HepG2 (cell line): ENCODE measurements around the gene RPEL1. TPM values are rescaled to one million over a fixed set of nuclear protein-coding genes. Genes with fewer than 3 reads are reported as not detected.

Source experiments
- ATF2 ChIP-seq: sonication (generic); formaldehyde crosslinking; IDR thresholded peaks from 2 replicates; pipeline ENCODE4 v1.4.0; 2020; ENCODE audit warnings: missing genetic modification reagents
- ATF7 ChIP-seq, 2 experiments: fragments of 450-650 bp in 1 of 2; sonication (generic) in 1 of 2; formaldehyde crosslinking in 1 of 2; IDR thresholded peaks; 2 replicates each; pipeline versions ENCODE4 v1.4.0 to v1.6.1; 2016 to 2020; ENCODE audit warnings: antibody characterized with exemption in 1 of 2, mild to moderate bottlenecking in 1 of 2, missing genetic modification reagents in 1 of 2
- CENPBD1 ChIP-seq: sonication (generic); formaldehyde crosslinking; IDR thresholded peaks from 2 replicates; pipeline ENCODE4 v1.8.0; 2022; ENCODE audit warnings: missing genetic modification reagents, low read depth, mild to moderate bottlenecking, borderline replicate concordance
- HHEX ChIP-seq: IDR thresholded peaks from 2 replicates; pipeline ENCODE4 v1.6.1; 2016; ENCODE audit warnings: control low read depth
- IKZF1 ChIP-seq: fragments of 450-650 bp; IDR thresholded peaks from 2 replicates; pipeline ENCODE4 v1.7.1; 2016
- KDM1A ChIP-seq: IDR thresholded peaks from 2 replicates; pipeline ENCODE4 v1.6.1; 2016; ENCODE audit warnings: missing compliant biosample characterization
- MYPOP ChIP-seq: sonication (generic); formaldehyde crosslinking; IDR thresholded peaks from 2 replicates; pipeline ENCODE4 v1.8.1; 2023; ENCODE audit warnings: mild to moderate bottlenecking, moderate library complexity, missing genetic modification reagents
- NFIC ChIP-seq: IDR thresholded peaks from 2 replicates; pipeline ENCODE4 v1.6.1; 2012; ENCODE audit warnings: mild to moderate bottlenecking, low read length, inconsistent platforms
- RFX5 ChIP-seq: IDR thresholded peaks from 2 replicates; pipeline ENCODE4 v1.6.1; 2011; ENCODE audit warnings: low read depth, low read length, improper control_type of control experiment
- RFXAP ChIP-seq: sonication (generic); formaldehyde crosslinking; IDR thresholded peaks from 2 replicates; pipeline ENCODE4 v1.4.0; 2020; ENCODE audit warnings: missing genetic modification reagents, borderline replicate concordance
- SUZ12 ChIP-seq: fragments of 150-350 bp; IDR thresholded peaks from 2 replicates; pipeline ENCODE4 v1.6.1; 2014; ENCODE audit warnings: low read depth, low read length
- USF2 ChIP-seq, 2 experiments: sonication (generic) in 1 of 2; formaldehyde crosslinking in 1 of 2; IDR thresholded peaks; 2 replicates each; pipeline versions ENCODE4 v1.5.1 to v1.6.1; 2011 to 2020; ENCODE audit warnings: borderline replicate concordance in 1 of 2, low read depth in 1 of 2, low read length in 1 of 2, mild to moderate bottlenecking in 1 of 2, missing genetic modification reagents in 1 of 2, moderate library complexity in 1 of 2
- ZC3H13 ChIP-seq: sonication (generic); formaldehyde crosslinking; IDR thresholded peaks from 2 replicates; pipeline ENCODE4 v1.8.1; 2023; ENCODE audit warnings: mild to moderate bottlenecking, missing genetic modification reagents, moderate library complexity
- ZNF20 ChIP-seq: sonication (generic); formaldehyde crosslinking; IDR thresholded peaks from 2 replicates; pipeline ENCODE4 v1.4.0; 2020; ENCODE audit warnings: mild to moderate bottlenecking, moderate library complexity, missing genetic modification reagents
- ZNF235 ChIP-seq: sonication (generic); formaldehyde crosslinking; IDR thresholded peaks from 2 replicates; pipeline ENCODE4 v1.8.1; 2023; ENCODE audit warnings: mild to moderate bottlenecking, missing genetic modification reagents, borderline replicate concordance
- polyA plus RNA-seq, 8 experiments: library from polyadenylated mRNA; depleted of rRNA in 3 of 8; stranded (reverse) in 7 of 8; unstranded in 1 of 8; fragments of >200 nt; fragmentation: Illumina TruSeq in 4 of 8; extraction: Trizol in 4 of 8; gene quantifications; 2 replicates each; pipeline versions ENCODE4 v1.2.1 to v1.2.3, GENCODE V29; 2011 to 2016; ENCODE audit warnings: low read depth in 4 of 8, missing spikeins in 1 of 8, mixed read lengths in 1 of 8; ENCODE audit not compliant: insufficient read depth in 1 of 8
- total RNA-seq, 5 experiments: library from RNA; depleted of rRNA; stranded (reverse); fragments of >200 nt; fragmentation: Illumina TruSeq; extraction: Trizol; gene quantifications; 2 replicates each; pipeline ENCODE4 v1.2.3, GENCODE V29; 2016; ENCODE audit warnings: low read depth in 1 of 5
- TF ChIP-seq, protein P1 (sequence below): sonication (generic); formaldehyde crosslinking; IDR thresholded peaks from 2 replicates; pipeline ENCODE4 v1.5.1; 2020; ENCODE audit warnings: mild to moderate bottlenecking, missing genetic modification reagents, moderate library complexity
- TF ChIP-seq, protein P2 (sequence below): sonication (generic); formaldehyde crosslinking; IDR thresholded peaks from 2 replicates; pipeline ENCODE4 v1.4.0; 2020; ENCODE audit warnings: missing genetic modification reagents

RPEL1 gene
- total and polyA plus RNA-seq, 2 of the 13 experiments (the other 11 are each of a cell fraction or from before 2014, with no cell fraction given): 0.04 to 0.07 TPM

DNA sequence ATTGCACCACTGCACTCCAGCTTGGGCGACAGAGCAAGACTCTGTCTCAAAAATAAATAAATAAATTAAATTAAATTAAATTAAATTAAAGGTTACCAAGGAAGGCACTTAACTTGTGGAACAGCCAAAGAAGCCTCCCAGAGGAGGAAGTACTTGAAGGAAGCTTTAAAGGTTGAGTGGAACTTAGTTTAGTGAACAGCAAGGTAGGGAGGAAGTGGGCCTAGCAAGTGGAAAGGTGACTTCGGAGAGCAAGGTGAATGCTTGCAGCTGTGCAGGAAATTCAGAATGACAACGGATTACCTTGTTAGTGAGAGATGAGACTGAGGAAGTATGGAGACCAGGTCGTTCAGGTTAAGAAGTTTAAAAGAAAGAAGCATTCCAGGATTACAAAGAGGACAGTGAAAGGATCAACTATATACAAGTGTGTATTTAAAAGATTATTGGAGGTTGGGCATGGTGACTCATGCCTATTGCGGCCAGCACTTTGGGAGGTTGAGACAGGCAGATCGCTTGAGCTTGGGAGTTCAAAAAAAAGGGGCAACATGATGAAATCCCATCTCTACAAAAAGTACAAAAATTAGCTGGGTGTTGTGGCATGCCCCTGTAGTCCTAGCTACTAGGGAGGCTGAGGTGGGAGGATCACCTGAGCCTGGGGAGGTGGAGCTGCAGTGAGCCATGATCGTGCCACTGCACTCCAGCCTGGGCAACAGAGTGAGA is 12.8 kb upstream of the RPEL1 start (continued):
- TF ChIP-seq, protein P1, sequence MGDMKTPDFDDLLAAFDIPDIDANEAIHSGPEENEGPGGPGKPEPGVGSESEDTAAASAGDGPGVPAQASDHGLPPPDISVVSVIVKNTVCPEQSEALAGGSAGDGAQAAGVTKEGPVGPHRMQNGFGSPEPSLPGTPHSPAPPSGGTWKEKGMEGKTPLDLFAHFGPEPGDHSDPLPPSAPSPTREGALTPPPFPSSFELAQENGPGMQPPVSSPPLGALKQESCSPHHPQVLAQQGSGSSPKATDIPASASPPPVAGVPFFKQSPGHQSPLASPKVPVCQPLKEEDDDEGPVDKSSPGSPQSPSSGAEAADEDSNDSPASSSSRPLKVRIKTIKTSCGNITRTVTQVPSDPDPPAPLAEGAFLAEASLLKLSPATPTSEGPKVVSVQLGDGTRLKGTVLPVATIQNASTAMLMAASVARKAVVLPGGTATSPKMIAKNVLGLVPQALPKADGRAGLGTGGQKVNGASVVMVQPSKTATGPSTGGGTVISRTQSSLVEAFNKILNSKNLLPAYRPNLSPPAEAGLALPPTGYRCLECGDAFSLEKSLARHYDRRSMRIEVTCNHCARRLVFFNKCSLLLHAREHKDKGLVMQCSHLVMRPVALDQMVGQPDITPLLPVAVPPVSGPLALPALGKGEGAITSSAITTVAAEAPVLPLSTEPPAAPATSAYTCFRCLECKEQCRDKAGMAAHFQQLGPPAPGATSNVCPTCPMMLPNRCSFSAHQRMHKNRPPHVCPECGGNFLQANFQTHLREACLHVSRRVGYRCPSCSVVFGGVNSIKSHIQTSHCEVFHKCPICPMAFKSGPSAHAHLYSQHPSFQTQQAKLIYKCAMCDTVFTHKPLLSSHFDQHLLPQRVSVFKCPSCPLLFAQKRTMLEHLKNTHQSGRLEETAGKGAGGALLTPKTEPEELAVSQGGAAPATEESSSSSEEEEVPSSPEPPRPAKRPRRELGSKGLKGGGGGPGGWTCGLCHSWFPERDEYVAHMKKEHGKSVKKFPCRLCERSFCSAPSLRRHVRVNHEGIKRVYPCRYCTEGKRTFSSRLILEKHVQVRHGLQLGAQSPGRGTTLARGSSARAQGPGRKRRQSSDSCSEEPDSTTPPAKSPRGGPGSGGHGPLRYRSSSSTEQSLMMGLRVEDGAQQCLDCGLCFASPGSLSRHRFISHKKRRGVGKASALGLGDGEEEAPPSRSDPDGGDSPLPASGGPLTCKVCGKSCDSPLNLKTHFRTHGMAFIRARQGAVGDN (CRISPR knock-in tag): no peak
- TF ChIP-seq HHEX (CRISPR knock-in tag) (no peak), ZC3H13 (CRISPR knock-in tag) (no peak), ATF7 (IDR thresholded peaks at IDR 0.05) (no peak), ATF7 (CRISPR knock-in tag; IDR thresholded peaks at IDR 0.05) (no peak), IKZF1 (no peak), CENPBD1 (CRISPR knock-in tag) (no peak), RFX5 (no peak), NFIC (0 out of 2 replicates have a peak, but pooled peaks have one; percentile 29), SUZ12 (no peak), RFXAP (no peak), MYPOP (CRISPR knock-in tag) (no peak), USF2 (IDR thresholded peaks at IDR 0.05; ENCODE audit: low read depth, low read length) (no peak), USF2 (CRISPR knock-in tag; IDR thresholded peaks at IDR 0.05; ENCODE audit: borderline replicate concordance) (no peak), ZNF235 (no peak), KDM1A (CRISPR knock-in tag) (no peak), ATF2 (CRISPR knock-in tag) (no peak), ZNF20 (CRISPR knock-in tag) (no peak)
- TF ChIP-seq, protein P2, sequence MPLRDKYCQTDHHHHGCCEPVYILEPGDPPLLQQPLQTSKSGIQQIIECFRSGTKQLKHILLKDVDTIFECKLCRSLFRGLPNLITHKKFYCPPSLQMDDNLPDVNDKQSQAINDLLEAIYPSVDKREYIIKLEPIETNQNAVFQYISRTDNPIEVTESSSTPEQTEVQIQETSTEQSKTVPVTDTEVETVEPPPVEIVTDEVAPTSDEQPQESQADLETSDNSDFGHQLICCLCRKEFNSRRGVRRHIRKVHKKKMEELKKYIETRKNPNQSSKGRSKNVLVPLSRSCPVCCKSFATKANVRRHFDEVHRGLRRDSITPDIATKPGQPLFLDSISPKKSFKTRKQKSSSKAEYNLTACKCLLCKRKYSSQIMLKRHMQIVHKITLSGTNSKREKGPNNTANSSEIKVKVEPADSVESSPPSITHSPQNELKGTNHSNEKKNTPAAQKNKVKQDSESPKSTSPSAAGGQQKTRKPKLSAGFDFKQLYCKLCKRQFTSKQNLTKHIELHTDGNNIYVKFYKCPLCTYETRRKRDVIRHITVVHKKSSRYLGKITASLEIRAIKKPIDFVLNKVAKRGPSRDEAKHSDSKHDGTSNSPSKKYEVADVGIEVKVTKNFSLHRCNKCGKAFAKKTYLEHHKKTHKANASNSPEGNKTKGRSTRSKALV (CRISPR knock-in tag): no peak
